ENCODE data around the gene HDAC4. TPM values are rescaled to one million over a fixed set of nuclear protein-coding genes. Genes with fewer than 3 reads are reported as not detected.

The HDAC4 gene
- total and polyA plus RNA-seq, 4 donors = 6.8 to 75.5 (median 30.2) TPM

DNA sequence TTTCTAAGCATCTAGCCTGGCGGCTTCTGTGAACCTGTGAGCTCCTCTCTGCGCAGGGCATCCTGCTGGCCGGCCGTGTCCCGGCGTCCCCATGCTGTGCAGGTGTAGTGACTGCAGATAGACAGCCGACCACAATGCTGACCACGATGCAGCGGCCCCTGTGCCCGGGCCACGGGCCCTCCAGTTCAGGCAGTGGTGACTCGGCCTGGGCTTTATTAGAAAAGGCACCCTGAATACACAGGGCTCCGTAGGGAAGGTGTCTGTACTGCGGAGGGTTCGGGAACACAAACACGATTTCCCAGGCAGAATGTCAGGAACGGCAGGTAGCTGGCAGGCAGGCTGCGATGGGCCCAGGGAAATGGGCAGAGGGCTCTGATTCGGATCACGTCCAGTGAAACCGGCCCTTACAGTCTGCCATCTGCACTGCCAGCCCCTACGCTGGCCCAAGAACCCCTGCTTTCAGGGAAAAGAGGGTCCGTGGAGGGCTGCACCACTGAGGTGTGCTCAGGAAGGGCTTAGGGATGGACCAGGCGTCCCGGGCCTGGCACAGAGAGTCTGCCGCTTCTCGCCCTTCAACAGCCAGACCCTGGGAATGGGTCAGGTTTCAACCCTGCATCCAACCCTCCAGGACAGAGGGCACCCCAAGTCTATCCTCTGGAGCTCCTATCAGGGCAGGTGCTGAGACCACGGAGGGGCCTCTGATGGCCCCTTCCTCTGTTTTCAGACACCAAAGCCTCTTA lies 196.5 kb downstream of the HDAC4 start:
- H3K36me3 ChIP-seq (ENCODE audit: control insufficient read depth in 1 of 2, insufficient read depth in 2 of 2, low read length in 1 of 2) = no peaks in the 10 kb centered on the region
- H3K9me3 ChIP-seq (ENCODE audit: control insufficient read depth, low read length) = no peaks in the 10 kb centered on the region
- no peaks in the 10 kb centered on the region for H3K27me3 ChIP-seq (ENCODE audit: control insufficient read depth in 1 of 2, insufficient read depth in 2 of 2, low read length in 1 of 2)
- intact Hi-C loops (cut with DNase I) = no loop called here
- H3K4me3 ChIP-seq (ENCODE audit: low read length in 2 of 2) = no peak overlapping the region
- H3K27ac ChIP-seq (ENCODE audit: low read depth in 1 of 2, low read length in 2 of 2) = no peak overlapping the region
- DNase-seq (peak in 1 of 2 donors; percentile 50), ATAC-seq (ENCODE audit: low FRiP score) (no peak)
- 96 to 97% methylated on average over 28 of the region's 28 CpGs for whole genome bisulfite sequencing, 2 donors
- no peaks in the 10 kb centered on the region for H3K4me1 ChIP-seq (ENCODE audit: control insufficient read depth in 1 of 2, insufficient read depth in 2 of 2, low read length in 2 of 2)

DNA sequence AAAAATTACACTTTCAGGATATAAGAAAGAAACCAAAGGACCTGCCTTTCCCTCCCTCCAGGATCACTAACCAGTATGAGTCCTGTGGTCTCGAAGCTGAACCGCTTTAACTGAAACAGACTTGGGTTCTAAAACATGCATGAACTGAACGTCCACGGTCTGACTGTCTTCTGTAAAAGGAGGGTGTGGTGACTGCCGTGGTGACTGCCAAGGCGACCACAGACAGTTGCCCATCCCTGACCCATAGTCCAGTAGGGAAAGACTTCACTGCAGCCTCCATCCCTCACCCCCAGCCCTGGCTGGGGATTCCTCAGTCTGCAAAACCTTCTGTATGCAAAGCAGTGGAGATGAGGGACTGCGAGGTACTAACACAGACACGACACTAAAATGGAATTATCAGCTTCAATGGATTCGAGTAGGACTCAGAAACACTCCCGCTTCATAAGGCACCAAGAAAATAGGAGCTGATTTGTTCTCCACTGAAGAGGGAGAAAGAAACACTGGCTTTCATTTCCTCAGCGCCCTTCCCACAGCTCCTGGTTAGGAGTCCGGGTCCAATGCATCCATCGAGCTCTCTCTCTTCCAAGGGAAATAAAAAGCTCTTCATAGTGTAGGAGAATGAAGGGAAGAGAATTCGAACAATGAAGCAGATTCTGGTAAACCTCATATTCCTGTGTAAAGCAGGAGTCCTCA lies 197.2 kb downstream of the HDAC4 start:
- peak in 1 of 2 donors; percentile 21 for DNase-seq
- no peak for ATAC-seq (ENCODE audit: low FRiP score)
- Histone ChIP-seq H3K36me3 (ENCODE audit: control insufficient read depth in 1 of 2, insufficient read depth in 2 of 2, low read length in 1 of 2) (no peaks in the 10 kb centered on the region), H3K4me1 (ENCODE audit: control insufficient read depth in 1 of 2, insufficient read depth in 2 of 2, low read length in 2 of 2) (no peaks in the 10 kb centered on the region), H3K4me3 (ENCODE audit: low read length in 2 of 2) (no peak overlapping the region), H3K9me3 (ENCODE audit: control insufficient read depth, low read length) (no peaks in the 10 kb centered on the region), H3K27ac (ENCODE audit: low read depth in 1 of 2, low read length in 2 of 2) (no peak overlapping the region), H3K27me3 (ENCODE audit: control insufficient read depth in 1 of 2, insufficient read depth in 2 of 2, low read length in 1 of 2) (no peaks in the 10 kb centered on the region)
- intact Hi-C loops (cut with DNase I) = no loop called here
- WGBS, 2 donors = 92 to 94% methylated on average over 14 of the region's 14 CpGs

DNA sequence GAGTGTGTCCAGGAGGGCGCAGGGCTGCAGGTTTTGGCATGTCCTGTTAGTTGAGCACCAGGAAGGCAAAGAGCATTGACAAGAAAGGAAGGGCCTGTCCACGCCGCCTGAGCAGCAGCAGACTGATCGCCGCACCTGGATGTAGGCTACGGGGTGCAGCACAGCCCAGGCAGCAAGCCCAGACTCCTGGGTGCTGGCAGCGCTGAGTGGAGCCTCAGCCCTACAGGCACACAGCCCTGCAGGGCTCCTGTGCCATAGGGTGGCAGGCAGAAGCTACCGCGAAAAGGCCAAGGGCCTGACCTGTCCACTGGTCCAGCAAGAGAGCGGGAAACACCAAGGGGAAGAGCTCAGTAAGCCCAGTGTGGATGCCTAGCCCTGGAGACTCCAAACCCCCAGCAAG lies 198.0 kb downstream of the HDAC4 start:
- no peak overlapping the region for H3K4me3 ChIP-seq (ENCODE audit: low read length in 2 of 2)
- WGBS, 2 donors = 94 to 96% methylated on average over 10 of the region's 10 CpGs
- peak; percentile 28 to 57 for DNase-seq
- no peaks in the 10 kb centered on the region for H3K4me1 ChIP-seq (ENCODE audit: control insufficient read depth in 1 of 2, insufficient read depth in 2 of 2, low read length in 2 of 2)
- no peak overlapping the region for H3K27ac ChIP-seq (ENCODE audit: low read depth in 1 of 2, low read length in 2 of 2)
- ATAC-seq (ENCODE audit: low FRiP score) = no peak
- no peaks in the 10 kb centered on the region for H3K9me3 ChIP-seq (ENCODE audit: control insufficient read depth, low read length)
- intact Hi-C loops (cut with DNase I) = no loop called here
- no peaks in the 10 kb centered on the region for H3K27me3 ChIP-seq (ENCODE audit: control insufficient read depth in 1 of 2, insufficient read depth in 2 of 2, low read length in 1 of 2)
- H3K36me3 ChIP-seq (ENCODE audit: control insufficient read depth in 1 of 2, insufficient read depth in 2 of 2, low read length in 1 of 2) = no peaks in the 10 kb centered on the region

DNA sequence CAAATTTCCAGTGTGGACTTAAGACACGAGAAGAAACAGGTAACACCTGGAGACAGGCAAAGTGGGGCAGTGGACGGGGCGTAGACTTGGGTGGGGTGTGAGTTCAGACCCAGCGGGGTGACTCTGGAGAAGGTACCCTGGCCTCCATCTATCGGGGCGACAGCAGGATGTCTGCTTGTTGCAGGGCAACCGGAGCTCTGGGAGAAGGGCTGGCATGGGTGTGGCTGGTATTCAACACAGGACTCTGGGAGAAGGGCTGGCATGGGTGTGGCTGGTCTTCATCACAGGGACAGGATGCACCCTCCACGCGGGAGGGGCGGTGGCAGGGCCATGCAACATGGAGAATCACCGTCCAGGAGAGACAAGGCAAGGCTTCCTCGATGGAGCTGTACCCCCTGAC lies 198.5 kb downstream of the HDAC4 start:
- 94 to 96% methylated on average over 12 of the region's 12 CpGs for WGBS, 2 donors
- ATAC-seq (ENCODE audit: low FRiP score) (no peak), DNase-seq (peak; percentile 42 to 64)
- intact Hi-C loops (cut with DNase I) = no loop called here
- no peaks in the 10 kb centered on the region for H3K36me3 ChIP-seq (ENCODE audit: control insufficient read depth in 1 of 2, insufficient read depth in 2 of 2, low read length in 1 of 2)
- no peaks in the 10 kb centered on the region for H3K9me3 ChIP-seq (ENCODE audit: control insufficient read depth, low read length)
- H3K27me3 ChIP-seq (ENCODE audit: control insufficient read depth in 1 of 2, insufficient read depth in 2 of 2, low read length in 1 of 2) = no peaks in the 10 kb centered on the region
- no peak overlapping the region for H3K27ac ChIP-seq (ENCODE audit: low read depth in 1 of 2, low read length in 2 of 2)
- H3K4me1 ChIP-seq (ENCODE audit: control insufficient read depth in 1 of 2, insufficient read depth in 2 of 2, low read length in 2 of 2) = no peaks in the 10 kb centered on the region
- no peak overlapping the region for H3K4me3 ChIP-seq (ENCODE audit: low read length in 2 of 2)

DNA sequence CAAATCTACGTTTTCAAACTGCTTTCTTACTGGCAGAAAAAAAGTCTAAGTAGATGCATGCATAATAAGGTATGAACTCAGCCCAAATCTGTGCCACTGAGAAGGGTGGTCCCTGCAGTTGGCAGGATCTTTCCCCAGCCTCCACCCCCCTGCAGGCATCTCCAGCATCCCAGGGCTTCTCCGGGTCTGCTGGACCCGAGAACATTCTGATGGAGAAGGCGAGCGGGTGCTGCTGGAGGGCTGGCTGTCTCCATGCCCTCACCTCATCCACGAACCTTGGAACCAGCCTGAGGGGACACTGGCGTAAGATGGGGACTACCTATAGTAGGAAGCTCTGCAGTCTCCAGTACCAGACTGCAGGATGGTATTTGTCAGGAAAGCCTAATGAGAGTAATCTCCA lies 198.9 kb downstream of the HDAC4 start:
- Histone ChIP-seq H3K27ac (ENCODE audit: low read depth in 1 of 2, low read length in 2 of 2) (no peak overlapping the region), H3K4me1 (ENCODE audit: control insufficient read depth in 1 of 2, insufficient read depth in 2 of 2, low read length in 2 of 2) (no peaks in the 10 kb centered on the region), H3K4me3 (ENCODE audit: low read length in 2 of 2) (no peak overlapping the region), H3K27me3 (ENCODE audit: control insufficient read depth in 1 of 2, insufficient read depth in 2 of 2, low read length in 1 of 2) (no peaks in the 10 kb centered on the region), H3K9me3 (ENCODE audit: control insufficient read depth, low read length) (no peaks in the 10 kb centered on the region), H3K36me3 (ENCODE audit: control insufficient read depth in 1 of 2, insufficient read depth in 2 of 2, low read length in 1 of 2) (no peaks in the 10 kb centered on the region)
- DNase-seq (peak in 1 of 2 donors; percentile 53), ATAC-seq (ENCODE audit: low FRiP score) (no peak)
- intact Hi-C loops (cut with DNase I) = loop anchor here in 1 of 2 donors (1.0 kb wide), 1 partner anchor 199 kb away; the partner anchor contains the start of gene HDAC4
- 49 to 50% methylated on average over 7 of the region's 7 CpGs for WGBS, 2 donors

DNA sequence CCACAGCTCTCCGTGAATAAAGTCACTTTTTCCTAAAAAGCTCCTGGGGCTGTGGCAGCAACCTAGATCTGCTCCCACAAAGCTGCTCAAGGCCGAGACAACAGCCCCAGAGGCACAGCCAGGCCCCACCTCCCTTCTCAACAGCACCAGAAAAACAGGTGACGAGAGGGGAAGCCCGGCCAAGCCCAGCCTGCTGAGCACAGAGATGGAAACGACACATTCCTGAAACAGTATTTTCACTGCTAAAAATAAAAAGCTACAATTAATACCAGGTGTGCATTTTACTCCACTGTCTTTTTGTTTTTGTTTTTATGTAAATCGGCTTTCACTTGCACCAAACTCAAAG lies 199.3 kb downstream of the HDAC4 start:
- 7 to 12% methylated on average over 6 of the region's 6 CpGs for WGBS, 2 donors
- Histone ChIP-seq H3K27me3 (ENCODE audit: control insufficient read depth in 1 of 2, insufficient read depth in 2 of 2, low read length in 1 of 2) (no peaks in the 10 kb centered on the region), H3K4me1 (ENCODE audit: control insufficient read depth in 1 of 2, insufficient read depth in 2 of 2, low read length in 2 of 2) (no peaks in the 10 kb centered on the region), H3K9me3 (ENCODE audit: control insufficient read depth, low read length) (no peaks in the 10 kb centered on the region), H3K36me3 (ENCODE audit: control insufficient read depth in 1 of 2, insufficient read depth in 2 of 2, low read length in 1 of 2) (no peaks in the 10 kb centered on the region), H3K27ac (ENCODE audit: low read depth in 1 of 2, low read length in 2 of 2) (peak overlapping the region in 1 of 2 donors; percentile 31), H3K4me3 (ENCODE audit: low read length in 2 of 2) (no peak overlapping the region)
- ATAC-seq (ENCODE audit: low FRiP score) (peak; percentile 40), DNase-seq (peak; percentile 71 to 73)
- intact Hi-C loops (cut with DNase I) = loop anchor here in 1 of 2 donors (1.0 kb wide), 1 partner anchor 200 kb away; the partner anchor contains the start of gene HDAC4

DNA sequence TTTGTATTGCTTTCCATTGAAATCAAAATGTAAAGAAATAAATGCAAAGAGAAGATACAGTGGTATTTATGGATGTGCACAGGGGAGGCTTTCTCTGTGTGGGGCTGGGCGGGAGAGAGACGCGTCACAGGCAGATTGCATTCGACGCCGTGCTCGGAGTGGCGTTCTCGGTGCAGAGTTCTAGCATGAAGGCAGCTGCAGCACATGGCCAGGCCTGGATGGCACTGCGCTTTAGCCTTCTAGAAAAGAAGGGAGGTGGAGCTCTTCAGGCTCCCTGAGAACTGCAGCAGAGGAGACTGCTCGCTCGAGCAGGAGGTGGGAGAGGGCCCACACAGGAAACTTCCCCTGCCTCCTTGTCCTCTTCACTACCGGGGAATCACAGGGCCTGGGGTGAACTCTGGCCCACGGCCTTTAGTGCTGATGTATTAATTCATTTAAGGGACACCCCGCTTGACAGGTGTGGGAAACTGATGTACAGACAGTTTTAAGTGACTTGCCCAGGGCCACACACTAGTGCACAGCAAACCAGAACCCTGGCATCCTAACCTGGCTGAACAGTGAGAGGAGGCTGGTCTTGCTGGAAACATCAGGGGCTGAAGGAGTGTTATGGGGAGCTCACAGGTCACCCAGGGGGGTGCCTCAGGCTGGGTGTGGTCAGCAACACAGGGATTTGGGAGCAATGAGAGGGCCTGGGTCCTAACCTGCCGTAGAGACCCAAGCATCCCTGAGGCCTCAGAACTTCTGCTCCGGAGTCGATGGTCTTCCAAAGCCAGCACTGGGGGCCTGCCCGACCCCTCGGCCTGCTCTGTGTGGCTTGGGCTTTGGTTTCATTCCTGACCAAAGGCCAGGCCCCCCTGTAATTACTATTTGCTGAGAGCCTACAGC lies 199.9 kb downstream of the HDAC4 start:
- ATAC-seq (ENCODE audit: low FRiP score) = no peak
- DNase-seq = peak; percentile 26 to 61

DNA sequence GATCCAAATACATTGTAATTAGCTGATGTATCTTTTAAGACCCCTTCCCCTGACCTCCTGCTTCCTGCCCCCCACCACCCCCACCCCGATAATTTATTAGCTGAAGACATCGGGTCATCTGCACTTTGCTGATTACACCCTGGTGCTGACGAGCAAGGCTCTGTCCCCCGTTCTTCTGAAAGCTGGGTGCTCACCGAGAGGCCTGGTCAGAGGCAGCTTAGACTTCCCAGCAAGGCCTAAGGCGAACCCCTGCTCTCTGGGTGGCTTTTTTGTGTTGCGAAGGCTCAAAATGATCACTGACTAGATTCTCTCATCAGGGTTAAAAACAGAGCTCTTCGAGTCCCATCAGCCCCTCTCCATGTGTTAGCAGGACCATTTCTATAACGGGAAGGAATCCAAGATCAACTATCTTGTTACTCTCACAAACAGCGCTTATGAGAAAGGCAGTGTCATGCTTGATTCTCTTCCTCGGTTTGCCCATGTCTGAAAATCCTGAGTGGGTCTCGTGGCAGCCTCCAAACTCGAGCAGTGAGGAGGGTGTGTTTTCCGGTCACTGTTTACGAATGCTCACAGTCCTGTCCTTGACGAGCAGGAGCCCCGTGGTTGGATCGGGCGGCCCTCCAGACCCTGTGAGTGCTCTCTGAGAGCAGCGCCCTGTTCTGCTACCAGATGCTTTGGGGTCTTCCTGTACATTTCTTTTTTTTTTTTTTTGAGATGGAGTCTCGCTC lies 201.6 kb downstream of the HDAC4 start:
- Histone ChIP-seq H3K4me1 (ENCODE audit: control insufficient read depth in 1 of 2, insufficient read depth in 2 of 2, low read length in 2 of 2) (no peaks in the 10 kb centered on the region), H3K27ac (ENCODE audit: low read depth in 1 of 2, low read length in 2 of 2) (no peak overlapping the region), H3K9me3 (ENCODE audit: control insufficient read depth, low read length) (no peaks in the 10 kb centered on the region), H3K4me3 (ENCODE audit: low read length in 2 of 2) (no peak overlapping the region), H3K36me3 (ENCODE audit: control insufficient read depth in 1 of 2, insufficient read depth in 2 of 2, low read length in 1 of 2) (no peaks in the 10 kb centered on the region), H3K27me3 (ENCODE audit: control insufficient read depth in 1 of 2, insufficient read depth in 2 of 2, low read length in 1 of 2) (no peaks in the 10 kb centered on the region)
- WGBS, 2 donors = 77 to 82% methylated on average over 20 to 21 of the region's 21 CpGs
- peak; percentile 47 for ATAC-seq (ENCODE audit: low FRiP score)
- intact Hi-C loops (cut with DNase I) = no loop called here
- DNase-seq = peak; percentile 64 to 72

More for the DNA sequence above, 199.9 kb downstream of the HDAC4 start:
- Histone ChIP-seq H3K9me3 (ENCODE audit: control insufficient read depth, low read length) (no peaks in the 10 kb centered on the region), H3K4me1 (ENCODE audit: control insufficient read depth in 1 of 2, insufficient read depth in 2 of 2, low read length in 2 of 2) (no peaks in the 10 kb centered on the region), H3K27ac (ENCODE audit: low read depth in 1 of 2, low read length in 2 of 2) (peak overlapping the region in 1 of 2 donors; percentile 31), H3K36me3 (ENCODE audit: control insufficient read depth in 1 of 2, insufficient read depth in 2 of 2, low read length in 1 of 2) (no peaks in the 10 kb centered on the region), H3K4me3 (ENCODE audit: low read length in 2 of 2) (no peak overlapping the region), H3K27me3 (ENCODE audit: control insufficient read depth in 1 of 2, insufficient read depth in 2 of 2, low read length in 1 of 2) (no peaks in the 10 kb centered on the region)
- WGBS, 2 donors = 69 to 75% methylated on average over 20 of the region's 20 CpGs
- intact Hi-C loops (cut with DNase I) = loop anchor here in 1 of 2 donors (1.0 kb wide), 1 partner anchor 200 kb away; the partner anchor contains the start of gene HDAC4
